Measurements from ENCODE around the gene PLXNA1. TPM values are rescaled to one million over a fixed set of nuclear protein-coding genes. Genes with fewer than 3 reads are reported as not detected.

Gene PLXNA1
- total and polyA plus RNA-seq, 2 of the 8 experiments (the other 6 are each of a cell fraction or from before 2014, with no cell fraction given): 47.5 to 54.9 TPM

DNA sequence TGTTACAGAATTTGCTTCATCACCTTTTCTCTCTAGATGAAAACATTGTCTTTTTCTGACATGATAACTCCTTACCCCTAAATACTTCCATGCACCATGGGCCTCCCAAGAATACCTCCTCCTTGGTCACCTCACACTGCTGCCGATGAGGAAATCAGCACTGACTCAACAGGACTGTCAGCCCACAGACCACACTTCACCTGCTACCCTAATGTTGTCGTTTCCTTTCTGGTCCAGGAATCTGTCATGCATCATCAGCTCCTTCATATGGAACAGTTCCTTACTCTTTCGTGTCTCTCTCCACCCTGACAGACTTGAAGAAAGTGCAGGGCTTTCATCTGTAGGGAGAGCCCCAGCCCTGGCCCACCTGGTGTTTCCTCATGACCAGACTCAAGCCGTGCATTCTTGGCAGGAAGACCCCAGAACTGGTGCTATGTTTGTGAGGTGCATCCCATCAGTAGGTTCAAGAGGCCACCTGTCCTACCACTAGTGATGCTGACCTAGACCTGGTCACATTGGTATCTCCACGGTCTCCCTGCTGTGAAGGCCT is 41.1 kb upstream of the PLXNA1 start:
- ChIA-PET POLR2A (ENCODE audit: partially characterized antibody) (no interaction called here), CTCF (ENCODE audit: partially characterized antibody) (interaction anchor here (0.8 to 2.4 kb wide), 2 partner anchors 29 to 40 kb away, joined by 4 to 6 read pairs; no protein-coding TSS in a partner anchor)
- no peak overlapping the region; the same call in 1 of the 2 replicates for H3K27ac ChIP-seq (ENCODE audit: low read depth, low read length)
- no peaks in the 10 kb centered on the region for H3K79me1 ChIP-seq (ENCODE audit: low read depth, low read length)
- H3K23ac ChIP-seq (ENCODE audit: insufficient read length): no peak overlapping the region
- no peak overlapping the region for H3K14ac ChIP-seq (ENCODE audit: insufficient read length)
- no peak overlapping the region for H3K9ac ChIP-seq (replicated peaks in 1 of 4; ENCODE audit: extremely low read depth in 1 of 4, low read depth in 3 of 4, low read length in 3 of 4)
- H3K56ac ChIP-seq (replicated peaks; ENCODE audit: insufficient read length, low read depth, low read length): no peak overlapping the region
- H2BK20ac ChIP-seq (ENCODE audit: low read length): no peak overlapping the region
- H2BK5ac ChIP-seq (ENCODE audit: low read depth, low read length): no peak overlapping the region
- H3K27me3 ChIP-seq (replicated peaks in 1 of 4; ENCODE audit: control insufficient read depth in 3 of 4, extremely low read depth in 1 of 4, insufficient read depth in 3 of 4, low read length in 3 of 4): no peaks in the 10 kb centered on the region
- 84% methylated on average over 5 of the region's 5 CpGs; no CpG with 5 or more reads in 1 of the 2 experiments for WGBS, 2 experiments (ENCODE audit: extremely low coverage in 1 of 2, insufficient coverage in 1 of 2, insufficient read length in 1 of 2, insufficient replicate concordance in 2 of 2, low coverage in 1 of 2, low lambda C conversion rate in 2 of 2, missing lambda C conversion rate in 1 of 2)
- H2AFZ ChIP-seq (ENCODE audit: low read length): no peak overlapping the region
- H3K4me1 ChIP-seq (replicated peaks in 1 of 4; ENCODE audit: control insufficient read depth in 3 of 4, insufficient read depth in 4 of 4, low read length in 3 of 4): no peaks in the 10 kb centered on the region
- H3K18ac ChIP-seq (ENCODE audit: extremely low read depth, low read length): no peak overlapping the region
- no peak for FAIRE-seq
- no peak overlapping the region for H4K91ac ChIP-seq (replicated peaks; ENCODE audit: insufficient read length, low read length)
- H4K5ac ChIP-seq (ENCODE audit: insufficient read length, low read depth, low read length): no peak overlapping the region
- H3K36me3 ChIP-seq (ENCODE audit: control insufficient read depth in 2 of 4, insufficient read depth in 4 of 4, low read length in 3 of 4): no peaks in the 10 kb centered on the region
- H3K79me2 ChIP-seq (ENCODE audit: control insufficient read depth in 1 of 2, insufficient read depth in 2 of 2, low read length in 2 of 2): no peaks in the 10 kb centered on the region
- no peak overlapping the region for H3K4me2 ChIP-seq (ENCODE audit: insufficient read depth in 1 of 2, low read depth in 2 of 2, low read length in 2 of 2)
- H2BK15ac ChIP-seq (ENCODE audit: low read length): peak overlapping the region; percentile 19; the same call in 1 of the 2 replicates
- H4K8ac ChIP-seq (ENCODE audit: extremely low read depth, insufficient read depth, low read length): no peak overlapping the region
- H2AK5ac ChIP-seq (ENCODE audit: low read depth, low read length): no peak overlapping the region
- no peak overlapping the region for H3K4ac ChIP-seq (replicated peaks; ENCODE audit: insufficient read length, low read depth, low read length)
- no peaks in the 10 kb centered on the region for H3K9me3 ChIP-seq (ENCODE audit: insufficient read depth in 2 of 2, low read depth in 1 of 2, low read length in 1 of 2)
- no peak for DNase-seq (ENCODE audit: low read depth in 1 of 2, low spot score in 2 of 2)
- peaks cover 0 to 2% of the 10 kb centered on the region in 2 experiments for H4K20me1 ChIP-seq (replicated peaks in 1 of 2; ENCODE audit: control insufficient read depth in 1 of 2, insufficient read depth in 2 of 2, low read length in 2 of 2)
- no peak overlapping the region for H2BK120ac ChIP-seq (replicated peaks; ENCODE audit: low read depth, low read length)
- H3K23me2 ChIP-seq (ENCODE audit: low read depth, low read length): no peaks in the 10 kb centered on the region
- no peak overlapping the region for H2BK12ac ChIP-seq (ENCODE audit: low read depth, low read length)
- H3K4me3 ChIP-seq (ENCODE audit: extremely low read depth in 1 of 4, insufficient read depth in 2 of 4, low read depth in 3 of 4, low read length in 4 of 4): no peak overlapping the region
- TF ChIP-seq SRF (IDR thresholded peaks at IDR 0.05; ENCODE audit: low read depth, low read length): no peak
- TF ChIP-seq CHD1 (IDR thresholded peaks at IDR 0.05; ENCODE audit: low read depth, low read length): no peak
- TF ChIP-seq, protein P1, sequence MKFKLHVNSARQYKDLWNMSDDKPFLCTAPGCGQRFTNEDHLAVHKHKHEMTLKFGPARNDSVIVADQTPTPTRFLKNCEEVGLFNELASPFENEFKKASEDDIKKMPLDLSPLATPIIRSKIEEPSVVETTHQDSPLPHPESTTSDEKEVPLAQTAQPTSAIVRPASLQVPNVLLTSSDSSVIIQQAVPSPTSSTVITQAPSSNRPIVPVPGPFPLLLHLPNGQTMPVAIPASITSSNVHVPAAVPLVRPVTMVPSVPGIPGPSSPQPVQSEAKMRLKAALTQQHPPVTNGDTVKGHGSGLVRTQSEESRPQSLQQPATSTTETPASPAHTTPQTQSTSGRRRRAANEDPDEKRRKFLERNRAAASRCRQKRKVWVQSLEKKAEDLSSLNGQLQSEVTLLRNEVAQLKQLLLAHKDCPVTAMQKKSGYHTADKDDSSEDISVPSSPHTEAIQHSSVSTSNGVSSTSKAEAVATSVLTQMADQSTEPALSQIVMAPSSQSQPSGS (IDR thresholded peaks at IDR 0.05; ENCODE audit: low read length): no peak
- TF ChIP-seq BCL11A (IDR thresholded peaks at IDR 0.05; ENCODE audit: low read depth in 2 of 2, low read length in 2 of 2): no peak
- TF ChIP-seq CTBP2 (IDR thresholded peaks at IDR 0.05; ENCODE audit: borderline replicate concordance, insufficient read depth, insufficient read length, low read length): no peak
- no peak for TF ChIP-seq SIX5 (IDR thresholded peaks at IDR 0.05; ENCODE audit: low read depth, low read length)
- TF ChIP-seq ASH2L (IDR thresholded peaks at IDR 0.05; ENCODE audit: low read length): no peak
- no peak for TF ChIP-seq SP4 (IDR thresholded peaks at IDR 0.05; ENCODE audit: low read length)
- no peak for TF ChIP-seq POLR2A (IDR thresholded peaks at IDR 0.05; ENCODE audit: control extremely low read depth in 1 of 2, low read depth in 2 of 2, low read length in 2 of 2)
- TF ChIP-seq, protein P2, sequence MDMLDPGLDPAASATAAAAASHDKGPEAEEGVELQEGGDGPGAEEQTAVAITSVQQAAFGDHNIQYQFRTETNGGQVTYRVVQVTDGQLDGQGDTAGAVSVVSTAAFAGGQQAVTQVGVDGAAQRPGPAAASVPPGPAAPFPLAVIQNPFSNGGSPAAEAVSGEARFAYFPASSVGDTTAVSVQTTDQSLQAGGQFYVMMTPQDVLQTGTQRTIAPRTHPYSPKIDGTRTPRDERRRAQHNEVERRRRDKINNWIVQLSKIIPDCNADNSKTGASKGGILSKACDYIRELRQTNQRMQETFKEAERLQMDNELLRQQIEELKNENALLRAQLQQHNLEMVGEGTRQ (IDR thresholded peaks at IDR 0.05; ENCODE audit: low read length): no peak
- TF ChIP-seq EP300 (IDR thresholded peaks at IDR 0.05; ENCODE audit: borderline replicate concordance in 1 of 2, low read depth in 2 of 2, low read length in 2 of 2): no peak

All from H1 (cell line).